HEK293T (cell line): ENCODE results near the gene TRAPPC2.

Experiments used
- ARNT ChIP-seq: fragments of 450-650 bp; IDR thresholded peaks from 2 replicates; pipeline ENCODE4 v1.6.1; 2017; ENCODE audit warnings: mild to moderate bottlenecking
- BHLHE40 ChIP-seq: fragments of 450-650 bp; IDR thresholded peaks from 2 replicates; pipeline ENCODE4 v1.6.1; 2016; ENCODE audit warnings: mild to moderate bottlenecking, moderate library complexity, borderline replicate concordance
- ELF4 ChIP-seq: fragments of 450-650 bp; IDR thresholded peaks from 2 replicates; pipeline ENCODE4 v1.6.1; 2017; ENCODE audit warnings: antibody characterized with exemption
- FOXA1 ChIP-seq: fragments of 450-650 bp; IDR thresholded peaks from 2 replicates; pipeline ENCODE4 v1.6.1; 2016; ENCODE audit warnings: mild to moderate bottlenecking
- FOXK2 ChIP-seq: fragments of 450-650 bp; IDR thresholded peaks from 2 replicates; pipeline ENCODE4 v1.6.1; 2016; ENCODE audit warnings: mild to moderate bottlenecking
- FOXM1 ChIP-seq: fragments of 450-650 bp; IDR thresholded peaks from 2 replicates; pipeline ENCODE4 v1.6.1; 2017; ENCODE audit warnings: mild to moderate bottlenecking, borderline replicate concordance
- HDGF ChIP-seq: fragments of 450-650 bp; IDR thresholded peaks from 2 replicates; pipeline ENCODE4 v1.6.1; 2017; ENCODE audit warnings: antibody characterized with exemption, borderline replicate concordance
- L3MBTL2 ChIP-seq: fragments of 450-650 bp; conservative IDR thresholded peaks from 2 replicates; pipeline ENCODE4 v1.6.1; 2016; ENCODE audit warnings: mild to moderate bottlenecking
- SP1 ChIP-seq: fragments of 450-650 bp; IDR thresholded peaks from 2 replicates; pipeline ENCODE4 v1.6.1; 2017
- SUZ12 ChIP-seq: fragments of 450-650 bp; IDR thresholded peaks from 2 replicates; pipeline ENCODE4 v1.6.1; 2016; ENCODE audit warnings: mild to moderate bottlenecking
- TARDBP ChIP-seq: fragments of 450-650 bp; IDR thresholded peaks from 2 replicates; pipeline ENCODE4 v1.6.1; 2016
- ZNF384 ChIP-seq: fragments of 450-650 bp; IDR thresholded peaks from 2 replicates; pipeline ENCODE4 v1.6.1; 2016
- TF ChIP-seq, protein P1 (sequence below): fragments of 450-650 bp; IDR thresholded peaks from 2 replicates; pipeline ENCODE4 v1.6.1; 2016

DNA sequence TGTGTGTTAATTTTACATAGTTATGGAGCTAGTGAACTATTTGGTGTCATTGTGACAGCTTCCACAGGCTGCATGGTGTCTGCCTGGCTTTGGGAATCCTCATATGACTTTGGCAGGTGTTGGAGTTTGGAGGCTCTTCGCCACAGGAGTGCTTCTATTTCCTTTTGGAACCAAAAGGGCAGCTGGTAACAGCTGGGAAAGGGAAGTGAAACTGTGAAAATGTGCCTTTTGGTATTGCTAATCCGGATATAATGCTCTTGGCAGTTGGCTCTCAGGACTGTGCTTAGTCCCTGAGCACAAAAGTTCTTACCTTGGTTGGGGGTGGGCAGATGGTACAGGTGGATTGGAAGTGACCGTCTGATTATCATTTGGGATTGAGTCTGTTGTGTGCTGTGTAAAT is 18.2 kb upstream of the TRAPPC2 start:
- TF ChIP-seq FOXA1 (no peak), ARNT (no peak), SP1 (no peak), ELF4 (no peak), FOXM1 (no peak), SUZ12 (no peak), TARDBP (no peak), L3MBTL2 (no peak), ZNF384 (no peak), FOXK2 (no peak), BHLHE40 (no peak), HDGF (no peak)
- TF ChIP-seq, protein P1, sequence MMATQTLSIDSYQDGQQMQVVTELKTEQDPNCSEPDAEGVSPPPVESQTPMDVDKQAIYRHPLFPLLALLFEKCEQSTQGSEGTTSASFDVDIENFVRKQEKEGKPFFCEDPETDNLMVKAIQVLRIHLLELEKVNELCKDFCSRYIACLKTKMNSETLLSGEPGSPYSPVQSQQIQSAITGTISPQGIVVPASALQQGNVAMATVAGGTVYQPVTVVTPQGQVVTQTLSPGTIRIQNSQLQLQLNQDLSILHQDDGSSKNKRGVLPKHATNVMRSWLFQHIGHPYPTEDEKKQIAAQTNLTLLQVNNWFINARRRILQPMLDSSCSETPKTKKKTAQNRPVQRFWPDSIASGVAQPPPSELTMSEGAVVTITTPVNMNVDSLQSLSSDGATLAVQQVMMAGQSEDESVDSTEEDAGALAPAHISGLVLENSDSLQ: no peak
